NCI-H510A (cell line): Measurements from ENCODE around the gene PCDHGB5.
"Not testable (repeated sequence)": the region's sequence is repeated elsewhere in the genome, so short reads cannot be mapped to it uniquely, and the experiment has no call there.

Source experiments
- DNase-seq: peaks from one replicate; lab custom pipeline; 2025; lab: John Stamatoyannopoulos, UW

The PCDHGB5 gene

GRCh38 chr5:141397756-141398551 is at the start of gene PCDHGB5:
Gene PCDHGB5 (plus strand): TSS chr5:141397947. CDS start chr5:141398128, 181 bp downstream.
- not testable (repeated sequence) for DNase-seq

- no peak for DNase-seq
Measured at GRCh38 chr5:141349917-141350619, 47.7 kb upstream of the PCDHGB5 start, which contains the start of gene PCDHGB1. Gene PCDHGB1 (plus strand): TSS chr5:141350099. CDS start chr5:141350261, 162 bp downstream.

DNA sequence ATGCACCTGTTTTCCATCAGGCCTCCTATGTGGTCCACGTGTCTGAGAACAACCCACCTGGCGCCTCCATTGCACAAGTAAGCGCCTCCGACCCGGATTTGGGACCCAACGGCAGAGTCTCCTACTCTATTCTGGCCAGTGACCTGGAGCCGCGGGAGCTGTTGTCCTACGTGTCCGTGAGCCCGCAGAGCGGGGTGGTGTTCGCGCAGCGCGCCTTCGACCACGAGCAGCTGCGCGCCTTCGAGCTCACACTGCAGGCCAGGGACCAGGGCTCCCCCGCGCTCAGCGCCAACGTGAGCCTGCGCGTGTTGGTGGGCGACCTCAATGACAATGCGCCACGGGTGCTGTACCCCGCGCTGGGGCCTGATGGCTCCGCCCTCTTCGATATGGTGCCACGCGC is 46.2 kb upstream of the PCDHGB5 start:
- DNase-seq: no peak

- DNase-seq: no peak
Measured at GRCh38 chr5:141354900-141355469, 42.8 kb upstream of the PCDHGB5 start, which contains the start of gene PCDHGA4. Gene PCDHGA4 (plus strand): TSS chr5:141355021. CDS start chr5:141355108, 87 bp downstream.

DNA sequence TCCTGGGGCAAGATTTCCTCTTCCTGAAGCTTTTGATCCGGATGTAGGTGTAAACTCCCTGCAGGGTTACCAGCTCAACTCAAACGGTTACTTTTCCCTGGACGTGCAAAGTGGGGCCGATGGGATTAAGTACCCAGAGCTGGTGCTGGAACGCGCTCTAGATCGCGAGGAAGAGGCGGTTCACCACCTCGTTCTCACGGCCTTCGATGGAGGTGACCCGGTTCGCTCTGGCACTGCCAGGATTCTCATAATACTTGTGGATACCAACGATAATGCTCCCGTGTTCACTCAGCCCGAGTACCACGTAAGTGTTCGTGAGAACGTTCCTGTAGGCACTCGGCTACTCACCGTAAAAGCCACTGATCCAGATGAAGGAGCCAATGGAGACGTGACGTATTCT is 42.1 kb upstream of the PCDHGB5 start:
- DNase-seq: no peak

- DNase-seq: no peak
Measured at GRCh38 chr5:141356133-141356532, 41.6 kb upstream of the PCDHGB5 start.

DNA sequence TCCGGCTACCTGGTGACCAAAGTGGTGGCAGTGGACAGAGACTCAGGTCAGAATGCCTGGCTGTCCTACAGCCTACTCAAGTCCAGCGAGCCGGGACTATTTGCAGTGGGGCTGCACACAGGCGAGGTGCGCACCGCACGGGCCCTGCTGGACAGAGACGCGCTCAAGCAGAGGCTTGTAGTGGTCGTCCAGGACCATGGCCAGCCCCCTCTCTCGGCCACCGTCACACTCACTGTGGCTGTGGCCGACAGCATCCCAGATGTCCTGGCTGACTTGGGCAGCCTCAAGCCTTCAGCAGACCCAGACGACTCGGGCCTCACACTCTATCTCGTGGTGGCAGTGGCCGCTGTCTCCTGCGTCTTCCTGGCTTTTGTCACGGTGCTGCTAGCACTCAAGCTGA is 40.8 kb upstream of the PCDHGB5 start:
- no peak for DNase-seq

GRCh38 chr5:141359790-141360426 is 37.8 kb upstream of the PCDHGB5 start, which contains the start of gene PCDHGB2:
Gene PCDHGB2 (plus strand): TSS chr5:141359994. CDS start chr5:141360136, 142 bp downstream.
- no peak for DNase-seq

DNA sequence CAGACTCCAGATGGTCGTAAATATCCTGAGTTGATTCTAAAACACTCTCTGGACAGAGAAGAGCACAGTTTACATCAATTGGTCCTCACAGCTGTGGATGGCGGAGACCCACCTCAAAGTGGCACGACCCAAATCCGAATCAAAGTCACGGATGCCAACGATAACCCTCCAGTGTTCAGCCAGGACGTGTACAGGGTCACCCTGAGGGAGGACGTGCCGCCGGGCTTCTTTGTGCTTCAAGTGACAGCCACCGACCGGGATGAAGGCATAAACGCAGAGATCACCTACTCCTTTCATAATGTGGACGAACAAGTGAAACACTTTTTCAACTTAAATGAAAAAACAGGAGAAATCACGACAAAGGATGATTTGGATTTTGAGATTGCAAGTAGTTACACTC is 37.1 kb upstream of the PCDHGB5 start:
- no peak for DNase-seq

DNA sequence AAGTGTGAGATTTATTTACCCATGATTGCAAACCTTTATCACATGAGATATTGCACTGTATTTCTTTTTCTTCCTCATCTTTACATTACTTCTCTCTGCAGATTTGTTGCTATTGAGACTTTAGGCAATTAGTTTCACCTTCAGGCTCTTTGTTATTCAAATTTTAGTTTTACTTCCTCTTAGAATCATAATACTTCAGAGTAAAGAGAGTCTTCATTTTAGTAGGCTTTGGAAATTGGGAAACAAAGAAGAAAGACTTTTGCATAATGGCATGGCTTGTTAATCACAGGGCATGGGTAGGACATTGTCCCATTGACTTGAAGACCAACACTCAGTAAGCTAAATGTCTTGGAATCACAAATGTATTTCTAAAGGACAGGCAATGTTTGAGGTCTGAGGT is 35.0 kb upstream of the PCDHGB5 start:
- DNase-seq: no peak

DNA sequence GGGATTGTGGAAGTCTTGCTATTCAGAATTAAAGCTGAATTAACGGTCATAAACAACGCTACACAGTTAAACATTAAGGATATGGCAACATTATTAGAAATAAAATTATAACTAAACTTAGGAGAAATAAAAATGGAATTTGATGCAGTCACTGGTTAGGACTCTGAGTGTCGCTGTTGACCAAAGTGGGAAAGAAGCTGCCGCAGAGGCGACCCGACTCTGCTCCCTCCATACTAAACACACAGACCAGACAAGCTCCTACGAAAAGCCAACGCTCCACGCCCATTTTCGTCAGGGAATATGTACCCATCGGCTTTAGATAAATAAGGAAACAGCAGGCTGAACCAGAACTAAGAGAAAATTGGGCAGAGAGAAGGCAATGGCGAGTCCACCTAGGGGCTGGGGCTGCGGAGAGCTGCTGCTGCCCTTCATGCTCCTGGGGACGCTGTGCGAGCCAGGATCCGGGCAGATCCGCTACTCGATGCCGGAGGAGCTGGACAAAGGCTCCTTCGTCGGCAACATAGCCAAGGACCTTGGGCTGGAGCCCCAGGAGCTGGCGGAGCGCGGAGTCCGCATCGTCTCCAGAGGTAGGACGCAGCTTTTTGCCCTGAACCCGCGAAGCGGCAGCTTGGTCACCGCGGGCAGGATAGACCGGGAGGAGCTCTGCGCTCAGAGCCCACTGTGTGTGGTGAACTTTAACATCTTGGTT is 33.6 kb upstream of the PCDHGB5 start, which contains the start of gene PCDHGA5:
Gene PCDHGA5, plus strand, starts transcription at position 211 of the 709 bp plus-strand sequence. Its CDS starts 169 bp downstream, at position 380.
- no peak for DNase-seq

GRCh38 chr5:141366016-141366896 is 31.5 kb upstream of the PCDHGB5 start:
- DNase-seq: no peak

GRCh38 chr5:141369994-141370848 is 27.5 kb upstream of the PCDHGB5 start, which contains the start of gene PCDHGB3:
Gene PCDHGB3 (plus strand): TSS chr5:141370242. CDS start chr5:141370395, 153 bp downstream.
- no peak for DNase-seq

- no peak for DNase-seq
Measured at GRCh38 chr5:141371572-141372475, 25.9 kb upstream of the PCDHGB5 start.

DNA sequence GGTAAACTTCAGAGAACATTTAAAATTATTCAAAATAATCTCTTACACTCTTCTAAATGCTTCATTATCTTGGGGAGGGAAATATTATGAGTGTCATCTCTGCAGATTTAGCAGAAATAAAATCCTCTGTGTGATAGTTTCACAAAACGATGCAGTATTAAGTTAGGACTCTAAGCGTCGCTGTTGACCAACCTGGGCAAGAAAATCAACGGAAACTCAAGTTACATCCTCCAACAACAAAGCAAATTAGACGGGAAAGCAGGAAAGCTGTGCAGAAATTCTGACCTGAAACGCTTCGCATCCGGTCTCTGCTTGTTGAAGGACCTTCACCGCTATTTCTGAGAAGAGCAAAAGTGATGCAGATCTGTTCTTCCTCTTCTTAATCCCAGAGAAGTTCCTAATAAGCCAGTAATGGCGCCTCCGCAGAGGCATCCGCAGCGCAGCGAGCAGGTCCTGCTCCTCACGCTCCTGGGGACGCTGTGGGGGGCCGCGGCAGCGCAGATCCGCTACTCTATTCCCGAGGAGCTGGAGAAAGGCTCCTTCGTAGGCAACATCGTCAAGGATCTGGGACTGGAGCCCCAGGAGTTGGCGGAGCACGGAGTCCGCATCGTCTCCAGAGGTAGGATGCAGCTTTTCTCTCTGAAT is 24.0 kb upstream of the PCDHGB5 start, which contains the start of gene PCDHGA6:
Gene PCDHGA6, plus strand, starts transcription at position 219 of the 645 bp plus-strand sequence. Its CDS starts 193 bp downstream, at position 412.
- DNase-seq: no peak

DNA sequence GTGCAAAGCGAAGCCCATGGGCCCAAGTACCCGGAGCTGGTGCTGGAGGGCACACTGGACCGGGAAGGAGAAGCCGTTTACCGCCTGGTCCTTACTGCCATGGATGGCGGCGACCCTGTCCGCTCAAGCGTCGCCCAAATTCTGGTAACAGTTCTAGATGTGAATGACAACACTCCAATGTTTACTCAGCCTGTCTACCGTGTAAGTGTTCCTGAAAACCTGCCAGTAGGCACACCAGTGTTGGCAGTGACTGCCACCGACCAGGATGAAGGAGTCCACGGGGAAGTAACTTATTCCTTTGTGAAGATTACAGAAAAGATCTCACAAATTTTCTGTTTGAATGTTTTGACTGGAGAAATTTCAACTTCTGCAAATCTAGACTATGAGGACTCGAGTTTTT is 23.1 kb upstream of the PCDHGB5 start:
- no peak for DNase-seq

DNA sequence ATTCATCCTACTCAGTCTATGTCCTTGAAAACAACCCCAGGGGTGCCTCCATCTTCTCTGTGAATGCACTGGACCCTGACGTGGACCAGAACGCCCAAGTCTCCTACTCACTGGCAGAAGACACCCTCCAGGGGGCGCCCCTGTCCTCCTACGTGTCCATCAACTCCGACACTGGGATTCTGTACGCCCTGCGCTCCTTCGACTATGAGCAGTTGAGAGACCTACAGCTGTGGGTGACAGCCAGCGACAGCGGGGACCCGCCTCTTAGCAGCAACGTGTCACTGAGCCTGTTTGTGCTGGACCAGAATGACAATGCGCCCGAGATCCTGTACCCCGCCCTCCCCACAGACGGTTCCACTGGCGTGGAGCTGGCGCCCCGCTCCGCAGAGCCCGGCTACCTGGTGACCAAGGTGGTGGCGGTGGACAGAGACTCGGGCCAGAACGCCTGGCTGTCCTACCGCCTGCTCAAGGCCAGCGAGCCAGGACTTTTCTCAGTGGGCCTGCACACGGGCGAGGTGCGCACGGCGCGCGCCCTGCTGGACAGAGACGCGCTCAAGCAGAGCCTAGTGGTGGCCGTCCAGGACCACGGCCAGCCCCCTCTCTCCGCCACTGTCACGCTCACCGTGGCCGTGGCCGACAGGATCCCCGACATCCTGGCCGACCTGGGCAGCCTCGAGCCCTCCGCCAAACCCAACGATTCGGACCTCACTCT is 22.1 kb upstream of the PCDHGB5 start:
- DNase-seq: not testable (repeated sequence)
